ENCODE data around the gene USP21. TPM values are rescaled to one million over a fixed set of nuclear protein-coding genes. Genes with fewer than 3 reads are reported as not detected.

The USP21 gene
- total RNA-seq, 1 donor from 2014 or later, result 11.5 TPM

DNA sequence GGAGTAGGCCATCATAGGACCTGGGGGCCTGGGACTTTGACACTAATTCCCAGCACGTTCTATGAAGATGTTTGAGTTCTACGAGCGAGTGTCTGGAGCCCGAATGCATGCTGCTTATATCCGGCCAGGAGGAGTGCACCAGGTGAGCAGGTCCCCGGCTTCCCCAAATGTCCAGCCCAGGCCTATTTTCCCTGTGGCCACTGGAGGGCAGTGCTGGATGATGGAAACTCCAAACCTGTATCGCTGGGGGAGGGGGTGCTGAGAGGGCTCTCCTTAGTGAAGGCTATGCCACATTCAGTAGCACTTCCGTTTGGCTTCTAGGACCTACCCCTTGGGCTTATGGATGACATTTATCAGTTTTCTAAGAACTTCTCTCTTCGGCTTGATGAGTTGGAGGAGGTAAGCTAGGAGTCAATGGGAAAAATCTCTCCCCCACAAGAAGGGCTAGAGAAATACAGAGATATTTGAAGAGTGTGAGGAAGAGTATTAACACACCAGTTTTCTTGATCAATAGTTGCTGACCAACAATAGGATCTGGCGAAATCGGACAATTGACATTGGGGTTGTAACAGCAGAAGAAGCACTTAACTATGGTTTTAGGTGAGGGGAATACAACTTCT, 50.6 kb downstream of the USP21 start:
- DNase-seq (ENCODE audit: low read depth), result peak; percentile 79

DNA sequence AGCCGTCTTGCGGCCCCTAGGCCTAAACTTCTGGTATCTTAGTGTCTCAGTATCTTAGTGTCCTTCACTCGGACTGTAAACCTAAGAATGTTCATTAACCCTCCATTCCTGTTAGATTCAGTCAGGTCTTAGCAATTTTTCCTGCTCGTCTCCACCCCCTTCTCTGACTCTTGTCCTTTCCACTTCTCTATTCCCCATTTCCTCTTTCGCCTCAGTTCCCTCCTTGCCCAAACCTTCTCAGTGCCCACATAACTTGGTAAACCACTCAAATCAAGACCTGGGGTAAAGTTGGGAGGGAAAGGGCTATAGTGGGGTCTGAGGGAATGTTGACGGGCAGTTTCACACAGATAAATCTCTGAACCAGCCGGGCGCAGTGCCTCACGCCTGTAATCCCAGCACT, 55.1 kb downstream of the USP21 start:
- no peak for DNase-seq (ENCODE audit: low read depth)

DNA sequence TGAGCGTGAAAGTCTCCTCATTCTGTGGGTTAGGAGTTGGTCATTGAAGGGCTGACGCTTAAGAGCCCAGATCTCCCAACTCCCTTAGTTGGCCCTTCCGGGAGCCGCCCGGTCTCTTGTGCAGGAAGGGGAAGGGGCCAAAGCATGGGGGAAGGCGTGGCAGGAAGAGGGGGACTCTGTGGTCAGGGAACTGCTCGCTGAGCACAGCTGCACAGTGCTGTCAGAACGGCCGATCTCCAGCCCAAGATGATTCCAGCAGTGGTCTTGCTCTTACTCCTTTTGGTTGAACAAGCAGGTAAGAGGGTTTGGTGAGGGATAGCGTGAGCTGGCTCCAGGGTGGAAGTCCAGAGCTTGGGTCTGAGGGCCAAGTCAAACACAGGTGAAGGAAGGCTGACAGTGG, 55.8 kb downstream of the USP21 start, which contains the start of gene FCER1G:
TSS of gene FCER1G (plus strand) at position 220 of the 400 bp plus-strand sequence. CDS start at position 247, 27 bp downstream.
- no peak for DNase-seq (ENCODE audit: low read depth)

Other genes with a start within 250 kb of the USP21 start
- not detected in 2 replicates for gene ITLN2, start 204.7 kb upstream of the USP21 start, total RNA-seq
- 3.2 and 10.4 TPM in 2 replicates for gene F11R, start 138.3 kb upstream of the USP21 start, total RNA-seq
- 51.7 and 73.4 TPM in 2 replicates for gene TSTD1, start 120.5 kb upstream of the USP21 start, total RNA-seq
- gene USF1, start 113.5 kb upstream of the USP21 start, total RNA-seq, result 58.0 and 73.3 TPM in 2 replicates
- not detected in 2 replicates for gene ARHGAP30, start 89.6 kb upstream of the USP21 start, total RNA-seq
- 0.16 TPM in 1 of 2 replicates, not detected in the other for gene NECTIN4, start 69.9 kb upstream of the USP21 start, total RNA-seq
- gene KLHDC9, start 61.1 kb upstream of the USP21 start, total RNA-seq, result 1.1 and 6.8 TPM in 2 replicates
- 53.7 and 64.6 TPM in 2 replicates for gene PFDN2, start 41.5 kb upstream of the USP21 start, total RNA-seq
- gene NIT1, start 41.4 kb upstream of the USP21 start, total RNA-seq, result 23.6 TPM in 2 replicates
- gene DEDD, start 26.8 kb upstream of the USP21 start, total RNA-seq, result 26.8 and 28.8 TPM in 2 replicates
- gene UFC1, start 5.5 kb upstream of the USP21 start, total RNA-seq, result 67.2 and 78.5 TPM in 2 replicates
- gene PPOX, start 6.9 kb downstream of the USP21 start, total RNA-seq, result 9.4 and 18.5 TPM in 2 replicates
- gene B4GALT3, start 18.0 kb downstream of the USP21 start, total RNA-seq, result 32.8 and 34.3 TPM in 2 replicates
- gene ADAMTS4, start 39.6 kb downstream of the USP21 start, total RNA-seq, result 19.7 and 22.4 TPM in 2 replicates
- 162 TPM in 2 replicates for gene NDUFS2, start 42.9 kb downstream of the USP21 start, total RNA-seq
- gene FCER1G, start 55.8 kb downstream of the USP21 start, total RNA-seq, result not detected in 2 replicates
- gene APOA2, start 64.1 kb downstream of the USP21 start, total RNA-seq, result not detected in 2 replicates
- 11.9 and 12.0 TPM in 2 replicates for gene TOMM40L, start 66.6 kb downstream of the USP21 start, total RNA-seq
- not detected in 2 replicates for gene NR1I3, start 78.7 kb downstream of the USP21 start, total RNA-seq
- not detected in 2 replicates for gene PCP4L1, start 99.2 kb downstream of the USP21 start, total RNA-seq
- 1.7 and 2.8 TPM in 2 replicates for gene MPZ, start 150.5 kb downstream of the USP21 start, total RNA-seq
- gene SDHC, start 154.9 kb downstream of the USP21 start, total RNA-seq, result 17.8 and 40.5 TPM in 2 replicates
- gene CFAP126, start 208.4 kb downstream of the USP21 start, total RNA-seq, result not detected in 2 replicates